ENCODE data around the gene DYNC1LI1.

The DYNC1LI1 gene

DNA sequence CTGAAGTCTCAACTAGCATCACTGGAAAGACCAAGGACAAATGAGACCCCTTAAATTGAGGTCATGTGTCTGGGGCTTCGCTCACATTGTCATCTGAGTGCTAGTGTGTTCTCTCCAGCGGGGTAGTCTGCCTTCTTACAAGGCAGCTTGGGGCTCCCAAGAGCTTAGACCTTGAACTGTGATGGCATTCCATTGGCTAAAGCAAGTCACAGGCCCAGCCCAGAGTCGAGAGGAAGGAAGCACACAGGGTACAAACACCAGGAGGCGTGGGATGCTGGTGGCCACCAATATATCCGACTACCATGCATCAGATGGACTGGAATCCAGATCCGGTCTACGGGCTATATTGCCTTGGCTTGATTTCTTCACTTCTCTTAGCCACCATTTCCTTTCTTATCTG is 31.5 kb upstream of the DYNC1LI1 start:
- H3K4me3 ChIP-seq (ENCODE audit: low read length in 2 of 2), result no peak overlapping the region
- no peaks in the 10 kb centered on the region for H3K9me3 ChIP-seq (ENCODE audit: control insufficient read depth in 2 of 2, low read length in 2 of 2)
- no peaks in the 10 kb centered on the region for H3K27me3 ChIP-seq (ENCODE audit: control insufficient read depth in 2 of 2, insufficient read depth in 2 of 2, low read length in 2 of 2)
- H3K4me1 ChIP-seq (ENCODE audit: control insufficient read depth in 2 of 2, insufficient read depth in 2 of 2, low read length in 2 of 2), result no peaks in the 10 kb centered on the region
- no peak overlapping the region for H3K27ac ChIP-seq (ENCODE audit: low read depth in 2 of 2, low read length in 2 of 2)
- H3K9ac ChIP-seq (ENCODE audit: low read depth in 1 of 2, low read length in 2 of 2), result no peak overlapping the region
- no peaks in the 10 kb centered on the region for H3K36me3 ChIP-seq (ENCODE audit: control insufficient read depth in 2 of 2, insufficient read depth in 2 of 2, low read length in 2 of 2)

DNA sequence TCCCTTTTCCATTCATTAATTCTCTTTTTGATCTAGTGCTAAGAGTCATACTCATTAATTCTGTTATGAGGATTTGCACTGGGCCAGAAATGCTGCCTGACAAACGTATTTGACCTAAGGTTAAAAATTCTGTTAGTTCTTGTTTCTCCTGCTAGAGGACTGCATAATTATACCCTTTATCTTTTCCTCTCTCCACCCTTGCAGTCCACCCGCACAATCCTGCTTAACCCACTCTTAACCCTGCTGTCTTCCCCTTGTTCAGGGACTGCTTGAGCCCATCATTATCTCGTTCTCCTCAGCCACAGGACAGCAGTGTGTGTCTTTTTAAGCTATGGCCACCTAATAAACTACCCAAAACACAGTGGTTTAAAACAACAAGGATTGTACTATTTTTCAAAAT is 31.1 kb upstream of the DYNC1LI1 start:
- H3K4me3 ChIP-seq (ENCODE audit: low read length in 2 of 2), result no peak overlapping the region
- no peak overlapping the region for H3K27ac ChIP-seq (ENCODE audit: low read depth in 2 of 2, low read length in 2 of 2)
- no peaks in the 10 kb centered on the region for H3K4me1 ChIP-seq (ENCODE audit: control insufficient read depth in 2 of 2, insufficient read depth in 2 of 2, low read length in 2 of 2)
- H3K9me3 ChIP-seq (ENCODE audit: control insufficient read depth in 2 of 2, low read length in 2 of 2), result no peaks in the 10 kb centered on the region
- H3K36me3 ChIP-seq (ENCODE audit: control insufficient read depth in 2 of 2, insufficient read depth in 2 of 2, low read length in 2 of 2), result no peaks in the 10 kb centered on the region
- H3K27me3 ChIP-seq (ENCODE audit: control insufficient read depth in 2 of 2, insufficient read depth in 2 of 2, low read length in 2 of 2), result no peaks in the 10 kb centered on the region
- no peak overlapping the region for H3K9ac ChIP-seq (ENCODE audit: low read depth in 1 of 2, low read length in 2 of 2)

DNA sequence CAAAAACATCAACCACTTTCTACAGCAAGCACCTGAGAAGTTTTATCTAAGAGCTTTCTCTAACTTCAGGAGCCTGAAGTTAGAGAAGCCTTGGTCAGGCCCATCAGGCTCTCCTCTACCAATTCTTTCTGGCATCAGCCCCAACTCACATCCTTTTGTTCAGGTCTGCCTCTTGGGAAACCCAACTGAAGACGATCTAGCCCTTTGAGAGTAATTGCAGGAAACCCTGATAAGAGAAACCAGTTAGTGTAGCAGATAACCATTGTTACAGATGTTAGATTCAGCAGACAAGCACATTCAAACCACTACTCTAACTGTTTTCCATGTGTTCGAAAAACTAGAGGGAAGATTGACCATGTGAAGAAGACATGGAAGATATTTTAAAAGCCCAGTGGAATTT is 27.0 kb upstream of the DYNC1LI1 start:
- Histone ChIP-seq H3K27me3 (ENCODE audit: control insufficient read depth in 2 of 2, insufficient read depth in 2 of 2, low read length in 2 of 2) (no peaks in the 10 kb centered on the region), H3K27ac (ENCODE audit: low read depth in 2 of 2, low read length in 2 of 2) (no peak overlapping the region)

DNA sequence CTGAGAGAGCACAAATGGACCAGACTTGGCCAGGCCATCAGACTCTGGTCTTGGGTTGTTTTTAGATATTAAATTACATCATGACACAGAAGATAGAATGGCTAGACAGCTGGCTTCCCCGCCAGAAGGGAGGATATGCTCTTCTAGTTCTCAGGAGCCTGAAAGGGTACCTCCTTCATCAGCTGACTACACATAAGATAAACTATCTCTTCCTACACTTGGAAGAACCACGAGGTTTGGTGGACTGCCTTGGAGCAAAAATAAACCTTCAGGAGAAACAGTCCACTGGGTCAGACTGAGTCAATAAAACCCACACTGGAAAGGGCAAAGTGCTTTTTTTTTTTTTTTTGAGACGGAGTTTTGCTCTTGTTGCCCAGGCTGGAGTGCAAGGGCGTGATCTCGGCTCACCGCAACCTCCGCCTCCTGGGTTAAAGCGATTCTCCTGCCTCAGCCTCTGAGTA is 26.3 kb upstream of the DYNC1LI1 start:
- H3K9ac ChIP-seq (ENCODE audit: low read depth in 1 of 2, low read length in 2 of 2), result no peak overlapping the region
- H3K4me1 ChIP-seq (ENCODE audit: control insufficient read depth in 2 of 2, insufficient read depth in 2 of 2, low read length in 2 of 2), result no peaks in the 10 kb centered on the region
- no peaks in the 10 kb centered on the region for H3K27me3 ChIP-seq (ENCODE audit: control insufficient read depth in 2 of 2, insufficient read depth in 2 of 2, low read length in 2 of 2)
- H3K27ac ChIP-seq (ENCODE audit: low read depth in 2 of 2, low read length in 2 of 2), result no peak overlapping the region
- no peaks in the 10 kb centered on the region for H3K9me3 ChIP-seq (ENCODE audit: control insufficient read depth in 2 of 2, low read length in 2 of 2)
- no peaks in the 10 kb centered on the region for H3K36me3 ChIP-seq (ENCODE audit: control insufficient read depth in 2 of 2, insufficient read depth in 2 of 2, low read length in 2 of 2)
- H3K4me3 ChIP-seq (ENCODE audit: low read length in 2 of 2), result no peak overlapping the region

More for the DNA sequence above, 27.0 kb upstream of the DYNC1LI1 start:
- no peaks in the 10 kb centered on the region for H3K9me3 ChIP-seq (ENCODE audit: control insufficient read depth in 2 of 2, low read length in 2 of 2)
- H3K4me1 ChIP-seq (ENCODE audit: control insufficient read depth in 2 of 2, insufficient read depth in 2 of 2, low read length in 2 of 2), result no peaks in the 10 kb centered on the region
- H3K9ac ChIP-seq (ENCODE audit: low read depth in 1 of 2, low read length in 2 of 2), result no peak overlapping the region
- no peak overlapping the region for H3K4me3 ChIP-seq (ENCODE audit: low read length in 2 of 2)
- H3K36me3 ChIP-seq (ENCODE audit: control insufficient read depth in 2 of 2, insufficient read depth in 2 of 2, low read length in 2 of 2), result no peaks in the 10 kb centered on the region

DNA sequence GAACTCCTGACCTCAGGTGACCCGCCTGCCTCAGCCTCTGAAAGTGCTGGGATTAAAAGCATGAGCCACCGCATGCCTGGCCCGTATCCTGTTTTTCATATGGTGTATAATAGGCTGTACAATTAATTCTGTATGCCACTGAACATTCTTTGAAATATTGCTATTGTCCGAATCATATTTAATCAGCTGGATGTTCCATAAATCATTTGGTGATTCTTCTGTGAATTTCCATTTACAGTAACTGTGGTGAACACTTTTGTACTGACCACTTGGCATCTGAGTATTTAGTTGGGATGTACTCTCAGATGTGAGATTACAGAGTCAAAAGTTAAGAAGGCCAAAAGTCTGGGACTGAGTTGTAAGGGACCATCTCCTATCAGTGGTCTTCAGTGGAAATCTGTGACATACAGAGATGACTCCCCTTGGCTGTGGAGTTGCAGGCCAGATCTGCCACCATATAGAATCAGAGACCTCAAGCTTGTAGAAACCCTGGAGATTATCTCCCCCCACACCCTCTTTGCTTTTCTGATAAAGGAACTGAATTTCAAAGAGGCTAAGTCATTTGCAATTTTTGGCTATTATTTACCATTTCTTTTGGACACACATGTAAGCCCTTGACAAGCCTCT is 25.7 kb upstream of the DYNC1LI1 start:
- H3K9ac ChIP-seq (ENCODE audit: low read depth in 1 of 2, low read length in 2 of 2), result no peak overlapping the region
- no peaks in the 10 kb centered on the region for H3K36me3 ChIP-seq (ENCODE audit: control insufficient read depth in 2 of 2, insufficient read depth in 2 of 2, low read length in 2 of 2)
- H3K27me3 ChIP-seq (ENCODE audit: control insufficient read depth in 2 of 2, insufficient read depth in 2 of 2, low read length in 2 of 2), result no peaks in the 10 kb centered on the region
- H3K4me3 ChIP-seq (ENCODE audit: low read length in 2 of 2), result no peak overlapping the region
- no peak overlapping the region for H3K27ac ChIP-seq (ENCODE audit: low read depth in 2 of 2, low read length in 2 of 2)
- H3K4me1 ChIP-seq (ENCODE audit: control insufficient read depth in 2 of 2, insufficient read depth in 2 of 2, low read length in 2 of 2), result no peaks in the 10 kb centered on the region
- no peaks in the 10 kb centered on the region for H3K9me3 ChIP-seq (ENCODE audit: control insufficient read depth in 2 of 2, low read length in 2 of 2)

DNA sequence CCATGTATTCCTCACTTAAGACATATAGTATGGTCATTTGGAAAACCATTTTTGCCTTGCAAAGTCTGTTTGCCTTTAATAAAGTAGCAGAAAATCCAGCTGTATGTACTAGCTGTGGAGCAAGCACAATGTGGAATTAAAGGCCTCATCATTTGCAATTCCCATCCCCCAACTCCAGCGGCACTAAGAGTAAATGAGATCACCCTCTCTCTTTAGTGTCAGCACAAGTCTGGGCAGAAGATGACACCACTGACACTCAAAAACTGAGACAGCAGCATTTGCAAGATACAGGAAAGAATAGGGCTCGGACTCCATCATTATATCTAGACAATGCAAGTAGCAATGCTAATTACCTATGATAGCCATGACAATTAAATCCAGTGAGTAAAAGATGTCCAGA is 24.7 kb upstream of the DYNC1LI1 start:
- Histone ChIP-seq H3K9me3 (ENCODE audit: control insufficient read depth in 2 of 2, low read length in 2 of 2) (no peaks in the 10 kb centered on the region), H3K4me1 (ENCODE audit: control insufficient read depth in 2 of 2, insufficient read depth in 2 of 2, low read length in 2 of 2) (no peaks in the 10 kb centered on the region), H3K9ac (ENCODE audit: low read depth in 1 of 2, low read length in 2 of 2) (no peak overlapping the region), H3K27ac (ENCODE audit: low read depth in 2 of 2, low read length in 2 of 2) (no peak overlapping the region), H3K4me3 (ENCODE audit: low read length in 2 of 2) (no peak overlapping the region), H3K36me3 (ENCODE audit: control insufficient read depth in 2 of 2, insufficient read depth in 2 of 2, low read length in 2 of 2) (no peaks in the 10 kb centered on the region), H3K27me3 (ENCODE audit: control insufficient read depth in 2 of 2, insufficient read depth in 2 of 2, low read length in 2 of 2) (no peaks in the 10 kb centered on the region)

DNA sequence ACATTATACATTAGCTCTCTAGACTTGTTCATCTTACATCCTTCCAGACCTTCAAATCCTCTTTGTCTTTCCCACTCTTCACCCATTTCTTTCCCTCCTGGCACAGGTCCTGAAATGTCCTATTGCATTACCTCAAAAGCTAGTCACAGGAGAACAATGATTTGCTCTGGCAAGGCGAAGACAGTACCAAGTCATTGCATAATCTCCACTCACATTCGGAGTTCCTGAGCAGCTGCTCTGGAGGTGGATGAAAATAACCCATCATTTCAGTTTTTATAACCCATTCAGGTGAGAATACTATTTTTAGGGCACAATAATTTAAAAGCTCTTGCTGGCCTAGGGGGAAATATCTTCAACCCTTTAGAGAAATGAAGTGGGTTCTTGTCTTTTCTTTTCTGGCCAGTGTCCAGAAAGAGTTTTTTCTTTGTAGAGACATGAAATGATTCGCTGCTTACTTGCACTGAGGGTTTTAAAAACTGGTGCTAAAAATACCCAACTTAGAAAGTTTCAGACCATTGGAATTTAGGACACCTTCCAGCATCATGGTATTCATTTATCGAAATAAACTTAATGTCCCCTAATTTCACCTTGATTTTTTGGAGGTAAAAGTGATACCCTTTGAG is 23.4 kb upstream of the DYNC1LI1 start:
- Histone ChIP-seq H3K27ac (ENCODE audit: low read depth in 2 of 2, low read length in 2 of 2) (no peak overlapping the region), H3K36me3 (ENCODE audit: control insufficient read depth in 2 of 2, insufficient read depth in 2 of 2, low read length in 2 of 2) (no peaks in the 10 kb centered on the region), H3K9ac (ENCODE audit: low read depth in 1 of 2, low read length in 2 of 2) (no peak overlapping the region), H3K4me3 (ENCODE audit: low read length in 2 of 2) (no peak overlapping the region), H3K27me3 (ENCODE audit: control insufficient read depth in 2 of 2, insufficient read depth in 2 of 2, low read length in 2 of 2) (no peaks in the 10 kb centered on the region), H3K9me3 (ENCODE audit: control insufficient read depth in 2 of 2, low read length in 2 of 2) (no peaks in the 10 kb centered on the region), H3K4me1 (ENCODE audit: control insufficient read depth in 2 of 2, insufficient read depth in 2 of 2, low read length in 2 of 2) (no peaks in the 10 kb centered on the region)

DNA sequence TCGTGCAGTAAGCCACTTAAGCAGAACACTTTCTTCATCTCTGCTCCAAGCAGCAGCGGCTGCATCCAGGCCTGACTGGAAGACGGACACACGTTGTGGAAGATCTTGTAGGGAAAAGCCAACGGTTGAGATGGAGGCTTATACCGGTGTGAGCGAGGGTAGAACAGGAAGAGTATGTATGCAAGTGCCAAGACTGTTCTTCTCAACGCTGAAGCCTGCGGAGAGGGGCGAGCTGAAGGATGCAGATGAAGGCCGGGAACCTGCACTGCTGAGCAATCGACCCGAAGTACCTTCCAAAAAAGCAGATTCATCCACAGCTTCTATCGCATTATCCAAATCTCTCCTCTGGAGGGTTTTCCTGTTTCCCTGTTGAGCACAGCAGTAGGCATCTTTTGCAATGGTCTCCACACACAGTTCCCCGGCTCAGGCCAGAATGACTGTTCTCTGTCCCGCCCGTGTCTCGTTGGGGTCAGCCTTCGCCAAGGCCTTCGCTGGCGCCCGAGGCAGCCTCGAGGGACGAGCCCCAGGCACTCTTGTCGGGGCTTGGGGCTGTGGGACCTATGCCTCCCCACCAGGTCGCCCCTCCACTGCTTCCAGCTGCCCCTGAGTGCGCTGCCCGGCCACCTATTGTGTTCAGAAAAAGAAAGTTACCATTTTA is 22.2 kb upstream of the DYNC1LI1 start:
- Histone ChIP-seq H3K4me3 (ENCODE audit: low read length in 2 of 2) (no peak overlapping the region), H3K4me1 (ENCODE audit: control insufficient read depth in 2 of 2, insufficient read depth in 2 of 2, low read length in 2 of 2) (no peaks in the 10 kb centered on the region), H3K9ac (ENCODE audit: low read depth in 1 of 2, low read length in 2 of 2) (no peak overlapping the region), H3K9me3 (ENCODE audit: control insufficient read depth in 2 of 2, low read length in 2 of 2) (no peaks in the 10 kb centered on the region), H3K27ac (ENCODE audit: low read depth in 2 of 2, low read length in 2 of 2) (no peak overlapping the region), H3K27me3 (ENCODE audit: control insufficient read depth in 2 of 2, insufficient read depth in 2 of 2, low read length in 2 of 2) (no peaks in the 10 kb centered on the region), H3K36me3 (ENCODE audit: control insufficient read depth in 2 of 2, insufficient read depth in 2 of 2, low read length in 2 of 2) (no peaks in the 10 kb centered on the region)

DNA sequence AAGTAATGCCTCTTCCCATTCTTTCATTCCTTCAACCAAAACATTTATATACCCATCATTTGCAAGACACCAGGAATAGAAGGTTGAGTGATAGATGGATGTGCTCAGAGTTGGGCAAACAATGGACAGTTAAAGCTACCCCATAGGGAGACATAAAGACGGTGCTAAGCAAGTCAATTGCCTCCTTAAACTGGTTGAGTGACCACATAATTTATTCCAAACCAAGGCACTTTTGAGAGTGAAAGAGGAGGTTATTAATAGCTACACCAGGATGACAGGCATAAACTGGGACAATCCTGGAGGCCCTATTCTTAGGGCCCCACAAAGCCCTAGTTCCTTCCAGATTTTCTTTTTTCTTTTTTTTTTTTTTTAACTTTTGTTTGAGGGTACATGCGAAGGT is 21.4 kb upstream of the DYNC1LI1 start:
- Histone ChIP-seq H3K36me3 (ENCODE audit: control insufficient read depth in 2 of 2, insufficient read depth in 2 of 2, low read length in 2 of 2) (no peaks in the 10 kb centered on the region), H3K27me3 (ENCODE audit: control insufficient read depth in 2 of 2, insufficient read depth in 2 of 2, low read length in 2 of 2) (no peaks in the 10 kb centered on the region), H3K4me1 (ENCODE audit: control insufficient read depth in 2 of 2, insufficient read depth in 2 of 2, low read length in 2 of 2) (no peaks in the 10 kb centered on the region), H3K4me3 (ENCODE audit: low read length in 2 of 2) (no peak overlapping the region), H3K27ac (ENCODE audit: low read depth in 2 of 2, low read length in 2 of 2) (no peak overlapping the region), H3K9me3 (ENCODE audit: control insufficient read depth in 2 of 2, low read length in 2 of 2) (no peaks in the 10 kb centered on the region), H3K9ac (ENCODE audit: low read depth in 1 of 2, low read length in 2 of 2) (no peak overlapping the region)

DNA sequence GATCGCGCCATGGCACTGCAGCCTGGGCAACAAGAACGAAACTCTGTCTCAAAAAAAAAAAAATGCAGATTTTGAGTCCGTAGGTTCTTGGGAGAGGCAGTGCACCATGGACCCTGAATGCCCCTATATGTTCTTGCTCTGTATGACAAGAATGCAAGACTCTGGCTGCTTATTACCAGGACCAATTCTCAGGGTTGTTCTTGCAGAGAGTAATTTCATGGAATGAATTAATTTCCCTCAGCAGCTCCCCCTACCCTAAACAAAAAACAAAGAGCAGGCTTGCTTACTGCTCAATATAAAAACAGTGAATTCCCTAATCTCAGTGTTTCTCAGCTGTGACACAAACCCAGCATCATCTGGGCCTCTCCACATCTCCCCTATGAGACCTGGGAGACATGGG is 20.5 kb upstream of the DYNC1LI1 start:
- H3K9ac ChIP-seq (ENCODE audit: low read depth in 1 of 2, low read length in 2 of 2), result no peak overlapping the region
- H3K27ac ChIP-seq (ENCODE audit: low read depth in 2 of 2, low read length in 2 of 2), result no peak overlapping the region
- H3K4me3 ChIP-seq (ENCODE audit: low read length in 2 of 2), result no peak overlapping the region
- H3K36me3 ChIP-seq (ENCODE audit: control insufficient read depth in 2 of 2, insufficient read depth in 2 of 2, low read length in 2 of 2), result no peaks in the 10 kb centered on the region
- H3K9me3 ChIP-seq (ENCODE audit: control insufficient read depth in 2 of 2, low read length in 2 of 2), result no peaks in the 10 kb centered on the region
- peaks cover 0 to 2% of the 10 kb centered on the region in 2 donors for H3K27me3 ChIP-seq (ENCODE audit: control insufficient read depth in 2 of 2, insufficient read depth in 2 of 2, low read length in 2 of 2)
- no peaks in the 10 kb centered on the region for H3K4me1 ChIP-seq (ENCODE audit: control insufficient read depth in 2 of 2, insufficient read depth in 2 of 2, low read length in 2 of 2)
